ENCODE results near the gene DDX25. TPM values are rescaled to one million over a fixed set of nuclear protein-coding genes. Genes with fewer than 3 reads are reported as not detected.

Gene DDX25
- total RNA-seq, 4 donors from 2014 or later, result 0.17 to 0.42 TPM; not detected in 2

GRCh38 chr11:125977333-125977732 is 73.0 kb downstream of the DDX25 start:
- whole genome bisulfite sequencing, 2 donors, result 83 to 84% methylated on average over 3 of the region's 3 CpGs
- TF ChIP-seq CTCF (IDR thresholded peaks at IDR 0.05) (no peak), POLR2A (IDR thresholded peaks at IDR 0.05) (no peak)
- intact Hi-C loops (cut with DNase I; ENCODE audit: low total_unique reads), result no loop called here
- DNase-seq (ENCODE audit: low spot score in 2 of 2), result no peak
- H3K4me3 ChIP-seq (ENCODE audit: low read depth, poor library complexity, severe bottlenecking), result no peak overlapping the region

- TF ChIP-seq CTCF (IDR thresholded peaks at IDR 0.05) (no peak), POLR2A (IDR thresholded peaks at IDR 0.05) (no peak)
- no peak overlapping the region for H3K4me3 ChIP-seq (ENCODE audit: low read depth, poor library complexity, severe bottlenecking)
- DNase-seq (ENCODE audit: low spot score in 2 of 2), result no peak
- 80 to 83% methylated on average over 6 of the region's 6 CpGs for WGBS, 2 donors
- intact Hi-C loops (cut with DNase I; ENCODE audit: low total_unique reads), result no loop called here
These were observed 73.9 kb downstream of the DDX25 start for GRCh38 chr11:125978181-125978716.

Other genes starting within 250 kb of the DDX25 start
- gene ACRV1, start 223.7 kb upstream of the DDX25 start, total RNA-seq, result not detected
- gene PATE1, start 158.2 kb upstream of the DDX25 start, total RNA-seq, result not detected
- not detected for gene PATE2, start 125.7 kb upstream of the DDX25 start, total RNA-seq
- gene PATE3, start 116.4 kb upstream of the DDX25 start, total RNA-seq, result not detected
- not detected for gene PATE4, start 71.2 kb upstream of the DDX25 start, total RNA-seq
- gene HYLS1, start 16.8 kb upstream of the DDX25 start, total RNA-seq, result 1 to 10 TPM in 3 of 4 donors, under 1 TPM in 1; 0.99 to 2.8 (median 2.0) TPM
- gene PUS3, start 1.3 kb upstream of the DDX25 start, total RNA-seq, result 10 to 100 TPM in 1 of 4 donors, 1 to 10 TPM in 3; 6.6 to 11.2 (median 8.1) TPM
- gene VSIG10L2, start 41.5 kb downstream of the DDX25 start, total RNA-seq, result 1 to 10 TPM; 1.4 to 7.2 (median 4.5) TPM
- 10 to 100 TPM; 12.3 to 21.0 (median 18.0) TPM for gene CDON, start 158.4 kb downstream of the DDX25 start, total RNA-seq

Data from lower leg skin (tissue), 4 donors.